GM19328 (cell line): Measurements from ENCODE around the gene IL7R.

Experiments
- ATAC-seq: cut with Tn5 transposase; IDR thresholded peaks from one replicate; pipeline ENCODE4 v1.9.1; 2021; ENCODE audit warnings: mild to moderate bottlenecking, moderate library complexity; ENCODE audit not compliant: unreplicated experiment

The IL7R gene

GRCh38 chr5:35903631-35904203 is 47.0 kb downstream of the IL7R start:
- ATAC-seq = no peak

- ATAC-seq = peak; percentile 48
These were observed 47.9 kb downstream of the IL7R start for GRCh38 chr5:35904443-35905132.

GRCh38 chr5:35908228-35908627 is 51.5 kb downstream of the IL7R start:
- ATAC-seq = no peak

- no peak for ATAC-seq
These were observed 52.1 kb downstream of the IL7R start for GRCh38 chr5:35908814-35909213.

- no peak for ATAC-seq
These were observed 62.5 kb downstream of the IL7R start for GRCh38 chr5:35919191-35919590.

- ATAC-seq = no peak
These were observed 64.2 kb downstream of the IL7R start for GRCh38 chr5:35920890-35921289.

- ATAC-seq = no peak
These were observed 65.2 kb downstream of the IL7R start for GRCh38 chr5:35921930-35922329.

GRCh38 chr5:35922468-35922867 is 65.8 kb downstream of the IL7R start:
- no peak for ATAC-seq

GRCh38 chr5:35924122-35924949 is 67.6 kb downstream of the IL7R start:
- no peak for ATAC-seq

- ATAC-seq = peak; percentile 77
These were observed 68.4 kb downstream of the IL7R start for GRCh38 chr5:35924950-35925722.

GRCh38 chr5:35926389-35927051 is 69.8 kb downstream of the IL7R start:
- peak; percentile 49 for ATAC-seq
